Measurements from ENCODE around the gene RXRA. TPM values are rescaled to one million over a fixed set of nuclear protein-coding genes. Genes with fewer than 3 reads are reported as not detected.

The RXRA gene
- total RNA-seq, 1 donor from 2014 or later: 33.4 TPM

GRCh38 chr9:134451700-134452458 is 125.6 kb downstream of the RXRA start:
- DNase-seq (ENCODE audit: low read depth): no peak
- Histone ChIP-seq H3K27ac (ENCODE audit: low read depth, low read length) (no peak overlapping the region), H4K20me1 (ENCODE audit: insufficient read depth, low read length) (peaks cover 3% of the 10 kb centered on the region), H3K9me3 (ENCODE audit: insufficient read depth, low read depth, low read length) (peaks cover 12% of the 10 kb centered on the region), H3K79me2 (ENCODE audit: insufficient read depth, low read length) (no peaks in the 10 kb centered on the region), H3K27me3 (ENCODE audit: insufficient read depth, low read length) (no peaks in the 10 kb centered on the region), H3K9ac (ENCODE audit: low read length) (no peak overlapping the region), H2AFZ (ENCODE audit: low read depth, low read length) (no peak overlapping the region), H3K4me2 (ENCODE audit: low read length) (no peak overlapping the region), H3K36me3 (ENCODE audit: insufficient read depth, low read length) (no peaks in the 10 kb centered on the region), H3K4me3 (ENCODE audit: insufficient read depth, low read depth, low read length) (no peak overlapping the region), H3K4me1 (ENCODE audit: insufficient read depth, low read length) (peaks cover 31% of the 10 kb centered on the region)
- Mint-ChIP-seq H3K27me3 (ENCODE audit: low read depth, unreplicated experiment) (no peaks in the 10 kb centered on the region), H3K27ac (ENCODE audit: unreplicated experiment) (no peak overlapping the region), H3K9me3 (ENCODE audit: unreplicated experiment) (peaks cover 9% of the 10 kb centered on the region), H3K4me3 (ENCODE audit: unreplicated experiment) (no peak overlapping the region), H3K36me3 (ENCODE audit: low read depth, unreplicated experiment) (no peaks in the 10 kb centered on the region), H3K4me1 (ENCODE audit: low read depth, unreplicated experiment) (peaks cover 17% of the 10 kb centered on the region)
- TF ChIP-seq CTCF (IDR thresholded peaks at IDR 0.05; ENCODE audit: insufficient read depth, low read depth, low read length) (no peak), EZH2 (IDR thresholded peaks at IDR 0.05; ENCODE audit: insufficient read depth, low read length) (no peak)
- no peak for FAIRE-seq

- no peak overlapping the region for H2AFZ ChIP-seq (ENCODE audit: low read depth, low read length)
- H4K20me1 ChIP-seq (ENCODE audit: insufficient read depth, low read length): peaks cover 3% of the 10 kb centered on the region
- H3K36me3 Mint-ChIP-seq (ENCODE audit: low read depth, unreplicated experiment): no peaks in the 10 kb centered on the region
- no peak overlapping the region for H3K4me3 Mint-ChIP-seq (ENCODE audit: unreplicated experiment)
- H3K4me1 ChIP-seq (ENCODE audit: insufficient read depth, low read length): peaks cover 39% of the 10 kb centered on the region
- H3K4me3 ChIP-seq (ENCODE audit: insufficient read depth, low read depth, low read length): no peak overlapping the region
- H3K27ac Mint-ChIP-seq (ENCODE audit: unreplicated experiment): no peak overlapping the region
- H3K9ac ChIP-seq (ENCODE audit: low read length): no peak overlapping the region
- H3K9me3 Mint-ChIP-seq (ENCODE audit: unreplicated experiment): peaks cover 9% of the 10 kb centered on the region
- no peaks in the 10 kb centered on the region for H3K36me3 ChIP-seq (ENCODE audit: insufficient read depth, low read length)
- peaks cover 17% of the 10 kb centered on the region for H3K4me1 Mint-ChIP-seq (ENCODE audit: low read depth, unreplicated experiment)
- no peak overlapping the region for H3K4me2 ChIP-seq (ENCODE audit: low read length)
- DNase-seq (ENCODE audit: low read depth) (no peak), FAIRE-seq (no peak)
- peaks cover 12% of the 10 kb centered on the region for H3K9me3 ChIP-seq (ENCODE audit: insufficient read depth, low read depth, low read length)
- H3K27me3 ChIP-seq (ENCODE audit: insufficient read depth, low read length): no peaks in the 10 kb centered on the region
- no peak overlapping the region for H3K27ac ChIP-seq (ENCODE audit: low read depth, low read length)
- H3K27me3 Mint-ChIP-seq (ENCODE audit: low read depth, unreplicated experiment): no peaks in the 10 kb centered on the region
- no peak for TF ChIP-seq CTCF (IDR thresholded peaks at IDR 0.05; ENCODE audit: insufficient read depth, low read depth, low read length)
- TF ChIP-seq EZH2 (IDR thresholded peaks at IDR 0.05; ENCODE audit: insufficient read depth, low read length): no peak
- no peaks in the 10 kb centered on the region for H3K79me2 ChIP-seq (ENCODE audit: insufficient read depth, low read length)
Measured at GRCh38 chr9:134452728-134453127, 126.5 kb downstream of the RXRA start.

Measured in astrocyte (in vitro differentiated cells and primary cell).